ENCODE measurements around the gene SEC22C.

GRCh38 chr3:42582474-42583070, 805 bp upstream of the SEC22C start:
- TF ChIP-seq, protein P1, sequence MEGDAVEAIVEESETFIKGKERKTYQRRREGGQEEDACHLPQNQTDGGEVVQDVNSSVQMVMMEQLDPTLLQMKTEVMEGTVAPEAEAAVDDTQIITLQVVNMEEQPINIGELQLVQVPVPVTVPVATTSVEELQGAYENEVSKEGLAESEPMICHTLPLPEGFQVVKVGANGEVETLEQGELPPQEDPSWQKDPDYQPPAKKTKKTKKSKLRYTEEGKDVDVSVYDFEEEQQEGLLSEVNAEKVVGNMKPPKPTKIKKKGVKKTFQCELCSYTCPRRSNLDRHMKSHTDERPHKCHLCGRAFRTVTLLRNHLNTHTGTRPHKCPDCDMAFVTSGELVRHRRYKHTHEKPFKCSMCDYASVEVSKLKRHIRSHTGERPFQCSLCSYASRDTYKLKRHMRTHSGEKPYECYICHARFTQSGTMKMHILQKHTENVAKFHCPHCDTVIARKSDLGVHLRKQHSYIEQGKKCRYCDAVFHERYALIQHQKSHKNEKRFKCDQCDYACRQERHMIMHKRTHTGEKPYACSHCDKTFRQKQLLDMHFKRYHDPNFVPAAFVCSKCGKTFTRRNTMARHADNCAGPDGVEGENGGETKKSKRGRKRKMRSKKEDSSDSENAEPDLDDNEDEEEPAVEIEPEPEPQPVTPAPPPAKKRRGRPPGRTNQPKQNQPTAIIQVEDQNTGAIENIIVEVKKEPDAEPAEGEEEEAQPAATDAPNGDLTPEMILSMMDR (IDR thresholded peaks at IDR 0.05), result no peak
- TF ChIP-seq POLR2A (IDR thresholded peaks at IDR 0.05; ENCODE audit: low read depth) (no peak), POLR2AphosphoS5 (IDR thresholded peaks at IDR 0.05) (no peak)

All from esophagus muscularis mucosa (tissue), 3 donors.